ENCODE measurements around the gene MEIOB. TPM values are rescaled to one million over a fixed set of nuclear protein-coding genes. Genes with fewer than 3 reads are reported as not detected.

Gene MEIOB
- total RNA-seq, 1 experiment from 2014 or later = not detected

DNA sequence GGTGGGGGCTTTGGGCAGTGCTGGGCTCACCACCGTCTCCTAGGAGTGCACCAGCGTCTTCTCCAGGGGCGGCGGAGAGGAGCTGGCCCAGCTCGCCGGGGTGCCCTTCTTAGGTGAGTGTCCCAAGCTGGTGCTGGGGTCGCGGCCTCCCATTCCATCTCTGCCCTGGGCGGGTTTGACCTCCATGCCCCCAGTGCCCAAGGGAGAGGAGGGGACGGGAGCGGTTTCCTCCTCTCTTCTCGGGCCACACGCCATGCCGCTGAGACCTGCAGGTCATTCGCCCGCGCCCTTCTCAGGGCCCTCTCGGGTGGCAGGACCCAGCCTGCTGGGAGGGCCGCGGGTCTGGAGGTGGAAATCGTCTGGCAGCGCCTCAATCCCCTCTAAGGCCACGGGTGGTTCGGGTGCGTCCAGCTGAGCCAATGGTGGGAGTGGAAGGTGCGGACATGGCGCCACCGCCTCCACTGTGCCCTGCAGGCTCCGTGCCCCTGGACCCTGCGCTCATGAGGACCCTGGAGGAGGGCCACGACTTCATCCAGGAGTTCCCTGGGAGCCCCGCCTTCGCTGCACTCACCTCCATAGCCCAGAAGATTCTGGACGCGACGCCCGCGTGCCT lies 83.8 kb downstream of the MEIOB start:
- no peak for DNase-seq (ENCODE audit: low spot score)

GRCh38 chr16:1787322-1788094 lies 84.5 kb downstream of the MEIOB start:
- no peak for DNase-seq (ENCODE audit: low spot score)

- no peak for DNase-seq (ENCODE audit: low spot score)
These were observed 85.0 kb downstream of the MEIOB start for GRCh38 chr16:1787056-1787321.

GRCh38 chr16:1786242-1787055 lies 85.5 kb downstream of the MEIOB start:
- DNase-seq (ENCODE audit: low spot score) = no peak

DNA sequence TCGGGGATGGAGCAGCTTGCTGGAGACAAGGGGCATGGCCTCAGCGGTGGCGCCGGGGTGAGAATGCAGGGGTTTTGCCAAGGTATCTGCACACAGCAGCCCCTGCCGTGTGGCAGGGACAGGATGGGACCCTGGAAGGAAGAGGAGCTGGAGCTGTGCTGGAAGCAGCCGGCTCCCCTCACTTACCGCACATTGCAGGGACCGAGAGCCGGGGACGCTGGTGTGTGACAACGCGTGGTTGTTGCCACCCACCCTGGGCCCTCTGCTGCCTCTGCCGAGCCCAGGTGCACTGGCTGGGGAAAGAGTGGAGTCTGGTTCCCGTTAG lies 86.2 kb downstream of the MEIOB start:
- no peak for DNase-seq (ENCODE audit: low spot score)

DNA sequence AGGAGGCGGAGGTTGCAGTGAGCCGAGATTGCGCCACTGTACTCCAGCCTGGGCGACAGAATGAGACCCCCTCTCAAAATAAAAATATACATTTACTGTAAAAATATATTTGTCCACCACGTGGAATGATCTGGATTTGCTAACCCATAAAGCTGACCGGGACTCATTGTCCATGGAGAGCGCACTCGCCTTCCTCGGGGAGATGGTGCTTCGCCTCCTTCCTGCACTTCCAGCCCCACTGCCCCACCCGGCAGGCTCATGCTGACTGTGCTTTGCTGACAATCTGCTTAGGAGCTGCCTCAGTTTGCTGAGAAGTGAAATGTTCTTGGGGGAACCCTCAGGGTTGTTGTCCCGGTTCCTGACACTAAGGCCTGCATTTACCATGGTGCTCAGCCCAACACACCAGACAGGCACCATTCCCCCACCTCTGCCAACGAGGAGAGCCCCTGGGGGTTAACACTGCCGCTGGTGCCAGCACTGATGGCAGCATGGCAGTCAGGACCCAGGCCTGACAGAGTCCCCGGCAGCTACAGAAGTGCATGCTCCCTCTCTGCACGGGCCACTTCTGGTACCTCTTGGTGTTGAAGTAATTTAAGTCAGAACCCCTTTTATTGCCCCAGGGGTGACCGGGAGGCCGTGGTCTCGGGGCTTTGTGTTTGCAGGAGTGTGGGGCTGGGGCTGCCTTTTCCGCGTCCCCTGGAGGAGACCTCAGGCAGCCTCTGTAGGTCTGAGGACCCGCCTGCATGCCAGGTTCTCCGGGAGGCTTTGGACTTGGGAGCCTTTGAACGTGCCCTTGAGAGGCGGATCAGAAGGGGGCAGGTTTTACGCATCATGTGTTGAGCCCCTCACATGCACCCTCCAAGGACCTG lies 86.8 kb downstream of the MEIOB start:
- DNase-seq (ENCODE audit: low spot score) = no peak

Other genes starting within 250 kb of the MEIOB start
- gene JPT2, start 193.9 kb downstream of the MEIOB start, total RNA-seq (2014; rRNA removed; shearing (Covaris generic)) = 96.1 and 106 TPM in 2 replicates
- gene MAPK8IP3, start 166.0 kb downstream of the MEIOB start, total RNA-seq (2014; rRNA removed; shearing (Covaris generic)) = 91.6 and 120 TPM in 2 replicates
- 186 and 224 TPM in 2 replicates for gene NME3, start 100.6 kb downstream of the MEIOB start, total RNA-seq (2014; rRNA removed; shearing (Covaris generic))
- 75.6 and 84.1 TPM in 2 replicates for gene EME2, start 99.4 kb downstream of the MEIOB start, total RNA-seq (2014; rRNA removed; shearing (Covaris generic))
- 355 and 493 TPM in 2 replicates for gene MRPS34, start 99.0 kb downstream of the MEIOB start, total RNA-seq (2014; rRNA removed; shearing (Covaris generic))
- 96.9 and 102 TPM in 2 replicates for gene SPSB3, start 89.6 kb downstream of the MEIOB start, total RNA-seq (2014; rRNA removed; shearing (Covaris generic))
- gene NUBP2, start 89.2 kb downstream of the MEIOB start, total RNA-seq (2014; rRNA removed; shearing (Covaris generic)) = 215 and 217 TPM in 2 replicates
- 0.08 TPM in 1 of 2 replicates, not detected in the other for gene IGFALS, start 78.5 kb downstream of the MEIOB start, total RNA-seq (2014; rRNA removed; shearing (Covaris generic))
- 81.9 and 85.2 TPM in 2 replicates for gene HAGH, start 45.3 kb downstream of the MEIOB start, total RNA-seq (2014; rRNA removed; shearing (Covaris generic))
- 85.5 and 92.5 TPM in 2 replicates for gene FAHD1, start 45.0 kb downstream of the MEIOB start, total RNA-seq (2014; rRNA removed; shearing (Covaris generic))
- not detected in 2 replicates for gene HS3ST6, start 46.3 kb upstream of the MEIOB start, total RNA-seq (2014; rRNA removed; shearing (Covaris generic))
- gene MSRB1, start 71.0 kb upstream of the MEIOB start, total RNA-seq (2014; rRNA removed; shearing (Covaris generic)) = 31.7 and 35.7 TPM in 2 replicates
- gene RPL3L, start 82.5 kb upstream of the MEIOB start, total RNA-seq (2014; rRNA removed; shearing (Covaris generic)) = not detected in 2 replicates
- gene NDUFB10, start 87.4 kb upstream of the MEIOB start, total RNA-seq (2014; rRNA removed; shearing (Covaris generic)) = 415 and 426 TPM in 2 replicates
- 4,154 and 4,232 TPM in 2 replicates for gene RPS2, start 92.7 kb upstream of the MEIOB start, total RNA-seq (2014; rRNA removed; shearing (Covaris generic))
- not detected in 2 replicates for gene RNF151, start 94.7 kb upstream of the MEIOB start, total RNA-seq (2014; rRNA removed; shearing (Covaris generic))
- gene TBL3, start 99.9 kb upstream of the MEIOB start, total RNA-seq (2014; rRNA removed; shearing (Covaris generic)) = 134 and 140 TPM in 2 replicates
- 141 and 161 TPM in 2 replicates for gene NOXO1, start 109.3 kb upstream of the MEIOB start, total RNA-seq (2014; rRNA removed; shearing (Covaris generic))
- gene GFER, start 112.0 kb upstream of the MEIOB start, total RNA-seq (2014; rRNA removed; shearing (Covaris generic)) = 51.7 and 70.3 TPM in 2 replicates
- gene SYNGR3, start 117.8 kb upstream of the MEIOB start, total RNA-seq (2014; rRNA removed; shearing (Covaris generic)) = 1.9 and 2.3 TPM in 2 replicates
- gene ZNF598, start 137.7 kb upstream of the MEIOB start, total RNA-seq (2014; rRNA removed; shearing (Covaris generic)) = 42.9 and 49.0 TPM in 2 replicates
- 0.91 and 2.7 TPM in 2 replicates for gene NPW, start 147.6 kb upstream of the MEIOB start, total RNA-seq (2014; rRNA removed; shearing (Covaris generic))
- gene NHERF2, start 154.7 kb upstream of the MEIOB start, total RNA-seq (2014; rRNA removed; shearing (Covaris generic)) = 258 and 259 TPM in 2 replicates
- 157 and 215 TPM in 2 replicates for gene NTHL1, start 175.7 kb upstream of the MEIOB start, total RNA-seq (2014; rRNA removed; shearing (Covaris generic))
- gene TSC2, start 175.8 kb upstream of the MEIOB start, total RNA-seq (2014; rRNA removed; shearing (Covaris generic)) = 75.1 and 85.0 TPM in 2 replicates

All from HT-29 (cell line).